HG03521 (cell line): ENCODE results near the gene DRC7.

Experiments used
- ATAC-seq: cut with Tn5 transposase; IDR thresholded peaks from one replicate; pipeline ENCODE4 v1.9.1; 2021; ENCODE audit warnings: mild to moderate bottlenecking, moderate library complexity; ENCODE audit not compliant: unreplicated experiment

The DRC7 gene

GRCh38 chr16:57692636-57693035 is 2.0 kb upstream of the DRC7 start:
- no peak for ATAC-seq

GRCh38 chr16:57693550-57693949 is 1.1 kb upstream of the DRC7 start:
- ATAC-seq, result no peak

- no peak for ATAC-seq
These were observed 328 bp upstream of the DRC7 start for GRCh38 chr16:57694231-57694724.

- ATAC-seq, result no peak
These were observed 1.1 kb downstream of the DRC7 start for GRCh38 chr16:57695680-57696069.

- no peak for ATAC-seq
These were observed 1.6 kb downstream of the DRC7 start for GRCh38 chr16:57696240-57696639.

- no peak for ATAC-seq
These were observed 3.4 kb downstream of the DRC7 start for GRCh38 chr16:57697896-57698537.

GRCh38 chr16:57698812-57699405 is 4.3 kb downstream of the DRC7 start:
- ATAC-seq, result no peak

GRCh38 chr16:57699481-57699880 is 4.9 kb downstream of the DRC7 start:
- ATAC-seq, result no peak

- no peak for ATAC-seq
These were observed 5.3 kb downstream of the DRC7 start for GRCh38 chr16:57699899-57700298.

GRCh38 chr16:57700781-57701551 is 6.4 kb downstream of the DRC7 start:
- ATAC-seq, result no peak

GRCh38 chr16:57701759-57702371 is 7.3 kb downstream of the DRC7 start:
- ATAC-seq, result no peak

GRCh38 chr16:57703416-57704010 is 8.9 kb downstream of the DRC7 start:
- no peak for ATAC-seq

- ATAC-seq, result no peak
These were observed 9.7 kb downstream of the DRC7 start for GRCh38 chr16:57704011-57704904.

GRCh38 chr16:57704905-57705852 is 10.6 kb downstream of the DRC7 start:
- no peak for ATAC-seq

- no peak for ATAC-seq
These were observed 12.1 kb downstream of the DRC7 start for GRCh38 chr16:57706717-57707116.

GRCh38 chr16:57707331-57707730 is 12.7 kb downstream of the DRC7 start:
- no peak for ATAC-seq

- ATAC-seq, result no peak
These were observed 13.6 kb downstream of the DRC7 start for GRCh38 chr16:57708168-57708567.

GRCh38 chr16:57709663-57710062 is 15.1 kb downstream of the DRC7 start:
- ATAC-seq, result no peak

GRCh38 chr16:57711346-57711745 is 16.7 kb downstream of the DRC7 start:
- no peak for ATAC-seq
